Naive thymus-derived CD8-positive, alpha-beta T cell (primary cell): ENCODE measurements around the gene RTL10. TPM values are rescaled to one million over a fixed set of nuclear protein-coding genes. Genes with fewer than 3 reads are reported as not detected.

Source experiments
- ATAC-seq, 2 donors: fragments of 150-1000 bp; cut with Tn5 transposase in 1 of 2; sonication (Bioruptor Pico), chemical (Tn5 transposase) in 1 of 2; 1 replicate in 1 of 2; 2 replicates in 1 of 2; pipeline ENCODE4 v1.10.0; 2021; ENCODE audit warnings: mild to moderate bottlenecking in 2 of 2, moderate library complexity in 2 of 2
- POLR2A ChIA-PET: fragments of 350-600 bp; sonication (Branson Sonifier 250); formaldehyde crosslinking; loops from one replicate; lab custom pipeline; 2021; ENCODE audit warnings: antibody characterized with exemption; lab: Charles Lee
- DNase-seq, 10 donors: peaks; one replicate each; pipeline versions ENCODE4 v3.0.0 to v3.0.0-alpha.2; 2020 to 2022
- H3K27ac Mint-ChIP-seq, 10 donors: one replicate each; pipeline ENCODE4 v1.8.0; 2020 to 2022; ENCODE audit warnings: mild to moderate bottlenecking in 10 of 10, mixed read lengths in 10 of 10, moderate library complexity in 4 of 10, inconsistent platforms in 1 of 10
- H3K27me3 Mint-ChIP-seq, 5 donors: one replicate each; pipeline ENCODE4 v1.8.0; 2021 to 2022; ENCODE audit warnings: mixed read lengths in 5 of 5
- H3K36me3 Mint-ChIP-seq, 3 donors: one replicate each; pipeline ENCODE4 v1.8.0; 2020 to 2022; ENCODE audit warnings: mixed read lengths in 3 of 3, mild to moderate bottlenecking in 2 of 3, inconsistent platforms in 1 of 3
- H3K4me1 Mint-ChIP-seq, 4 donors: one replicate each; pipeline ENCODE4 v1.8.0; 2021 to 2022; ENCODE audit warnings: mixed read lengths in 4 of 4
- H3K4me3 Mint-ChIP-seq, 10 donors: one replicate each; pipeline ENCODE4 v1.8.0; 2020 to 2022; ENCODE audit warnings: mild to moderate bottlenecking in 10 of 10, mixed read lengths in 10 of 10, moderate library complexity in 6 of 10, inconsistent platforms in 1 of 10
- H3K9me3 Mint-ChIP-seq, 9 donors: one replicate each; pipeline ENCODE4 v1.8.0; 2020 to 2022; ENCODE audit warnings: mixed read lengths in 9 of 9, mild to moderate bottlenecking in 3 of 9, inconsistent platforms in 1 of 9, moderate library complexity in 1 of 9
- polyA plus RNA-seq, 3 donors: library from polyadenylated mRNA; unstranded; fragments of 300-500 nt; fragmentation: Illumina TruSeq; gene quantifications; one replicate each; pipeline ENCODE4 v1.2.3, GENCODE V29; 2021
- total RNA-seq, 8 experiments: library from RNA in 2 of 8; stranded (reverse) in 2 of 8; gene quantifications; one replicate each; pipeline ENCODE4 v1.2.3 and lab custom pipeline; 2021 to 2026

The RTL10 gene
- total and polyA plus RNA-seq, 5 experiments from 2014 or later: 7.0 to 33.0 (median 14.3) TPM

DNA sequence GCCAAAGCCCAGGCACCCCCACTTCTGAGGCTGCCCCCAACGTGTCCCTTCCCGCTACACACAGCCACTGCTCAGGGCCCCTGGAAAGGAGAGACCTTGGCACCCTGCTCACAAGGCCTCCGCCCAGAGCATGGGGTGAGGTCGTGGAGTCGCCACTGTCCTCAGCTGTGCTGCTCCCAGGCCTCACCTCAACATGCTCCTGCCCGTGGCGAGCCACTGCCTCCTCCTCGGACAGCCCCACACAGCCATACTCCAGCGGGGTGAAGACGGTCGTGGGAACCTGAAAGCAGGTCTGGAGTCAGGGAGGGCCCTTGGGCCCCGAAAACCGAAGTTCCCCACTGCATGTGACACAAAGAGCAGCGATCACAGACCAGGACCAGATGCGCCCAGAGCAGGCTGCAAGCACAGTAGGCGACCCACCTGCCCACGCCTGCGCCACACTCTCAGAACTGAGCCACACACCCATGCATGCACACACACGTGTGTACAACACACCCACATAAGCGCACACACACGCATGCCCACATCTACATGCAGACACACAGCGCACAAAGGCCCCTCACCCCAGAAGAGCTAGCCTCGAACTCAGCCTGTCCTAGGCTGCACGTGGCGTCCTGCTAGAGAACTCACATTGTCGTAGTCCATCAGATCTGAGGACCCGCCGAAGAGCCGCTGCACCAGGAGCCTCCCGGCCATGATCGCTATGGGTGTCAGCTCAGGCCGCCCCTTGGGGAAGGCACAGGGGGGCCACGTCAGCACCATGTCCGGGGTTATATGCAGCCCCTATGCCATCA lies 25.5 kb upstream of the RTL10 start:
- peaks cover 0 to 27% (median 9%) of the 10 kb centered on the region in 4 donors for H3K4me1 Mint-ChIP-seq
- no peak overlapping the region for H3K4me3 Mint-ChIP-seq
- POLR2A ChIA-PET: interaction anchor here (0.7 to 1.6 kb wide), 3 partner anchors 9 to 25 kb away, joined by 4 to 5 read pairs (median 4); no protein-coding TSS in a partner anchor
- ATAC-seq: no peak
- H3K27ac Mint-ChIP-seq: no peak overlapping the region
- no peaks in the 10 kb centered on the region for H3K27me3 Mint-ChIP-seq
- DNase-seq: peak in 1 of 10 donors; percentile 47
- no peaks in the 10 kb centered on the region for H3K36me3 Mint-ChIP-seq
- H3K9me3 Mint-ChIP-seq: no peaks in the 10 kb centered on the region

GRCh38 chr22:19879643-19879991 lies 24.9 kb upstream of the RTL10 start:
- H3K27ac Mint-ChIP-seq: no peak overlapping the region
- ATAC-seq (no peak), DNase-seq (no peak)
- H3K4me1 Mint-ChIP-seq: peaks cover under 1 to 25% (median 8%) of the 10 kb centered on the region in 4 donors
- POLR2A ChIA-PET: interaction anchor here (0.7 to 1.6 kb wide), 3 partner anchors 9 to 24 kb away, joined by 4 to 5 read pairs (median 4); no protein-coding TSS in a partner anchor
- no peaks in the 10 kb centered on the region for H3K27me3 Mint-ChIP-seq
- H3K9me3 Mint-ChIP-seq: no peaks in the 10 kb centered on the region
- no peaks in the 10 kb centered on the region for H3K36me3 Mint-ChIP-seq
- H3K4me3 Mint-ChIP-seq: no peak overlapping the region

- ATAC-seq (no peak), DNase-seq (peak in 1 of 10 donors; percentile 30)
- Mint-ChIP-seq H3K36me3 (no peaks in the 10 kb centered on the region), H3K9me3 (no peaks in the 10 kb centered on the region), H3K4me3 (no peak overlapping the region), H3K4me1 (peaks cover 2 to 26% (median 8%) of the 10 kb centered on the region in 4 donors), H3K27me3 (no peaks in the 10 kb centered on the region), H3K27ac (peak overlapping the region in 2 of 10 donors; percentile 29 to 43)
- POLR2A ChIA-PET: interaction anchor here (0.7 to 1.3 kb wide), 3 partner anchors 8 to 13 kb away, joined by 3 to 5 read pairs (median 4); no protein-coding TSS in a partner anchor
These were observed 24.5 kb upstream of the RTL10 start for GRCh38 chr22:19879246-19879570.

DNA sequence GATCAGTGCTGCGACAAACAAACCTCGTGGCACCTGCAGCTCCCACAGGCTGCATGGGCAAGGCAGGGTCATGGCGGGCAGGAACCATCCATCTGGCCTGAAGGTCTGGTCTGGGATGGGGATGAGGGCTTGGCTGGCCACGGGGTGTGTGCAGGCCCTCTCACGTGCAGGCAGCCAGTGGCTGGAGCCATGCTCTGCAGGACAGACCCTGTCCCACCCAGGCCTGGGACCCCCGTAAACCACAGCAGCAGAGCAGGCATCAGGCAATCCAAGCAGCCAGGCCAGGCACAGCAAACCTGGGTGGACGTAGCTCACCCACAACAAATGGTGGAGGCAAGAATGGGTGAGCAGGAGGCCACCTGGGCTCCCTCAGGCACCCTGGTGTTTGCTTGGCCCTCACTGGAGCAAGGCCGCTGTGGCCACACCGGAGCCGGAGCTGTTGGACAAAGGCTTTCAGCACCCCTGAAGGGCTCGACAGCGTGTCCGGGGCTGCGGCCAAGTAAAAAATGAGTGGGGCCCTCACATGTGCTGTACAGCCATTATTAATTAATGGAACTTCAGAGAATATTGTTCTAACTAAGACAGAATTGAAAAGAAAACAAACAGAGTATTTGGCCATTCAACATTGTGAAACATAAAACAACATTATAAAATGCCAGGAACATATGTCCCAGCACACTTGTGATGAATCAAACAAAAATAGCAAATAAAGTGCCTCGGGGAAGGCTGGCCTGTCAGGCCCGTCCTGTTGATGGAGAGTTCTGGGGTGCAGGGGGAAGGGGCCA lies 24.0 kb upstream of the RTL10 start:
- POLR2A ChIA-PET: interaction anchor here (0.6 to 1.3 kb wide), 3 partner anchors 9 to 14 kb away, joined by 3 to 5 read pairs (median 5); no protein-coding TSS in a partner anchor
- ATAC-seq (no peak), DNase-seq (peak in 1 of 10 donors; percentile 45)
- Mint-ChIP-seq H3K4me1 (peaks cover under 1 to 26% (median 6%) of the 10 kb centered on the region in 4 donors), H3K27me3 (no peaks in the 10 kb centered on the region), H3K4me3 (no peak overlapping the region), H3K27ac (peak overlapping the region in 3 of 10 donors; percentile 29 to 67 (median 47)), H3K36me3 (no peaks in the 10 kb centered on the region), H3K9me3 (no peaks in the 10 kb centered on the region)

- no peaks in the 10 kb centered on the region for H3K9me3 Mint-ChIP-seq
- DNase-seq (peak in 1 of 10 donors; percentile 57), ATAC-seq (no peak)
- no peaks in the 10 kb centered on the region for H3K27me3 Mint-ChIP-seq
- H3K36me3 Mint-ChIP-seq: no peaks in the 10 kb centered on the region
- no peak overlapping the region for H3K4me3 Mint-ChIP-seq
- H3K4me1 Mint-ChIP-seq: peaks cover 0 to 26% (median 6%) of the 10 kb centered on the region in 4 donors
- POLR2A ChIA-PET: interaction anchor here (0.6 to 1.6 kb wide), 3 partner anchors 9 to 14 kb away, joined by 3 to 6 read pairs (median 5); no protein-coding TSS in a partner anchor
- peak overlapping the region in 1 of 10 donors; percentile 53 for H3K27ac Mint-ChIP-seq
These were observed 23.1 kb upstream of the RTL10 start for GRCh38 chr22:19877626-19878339.

DNA sequence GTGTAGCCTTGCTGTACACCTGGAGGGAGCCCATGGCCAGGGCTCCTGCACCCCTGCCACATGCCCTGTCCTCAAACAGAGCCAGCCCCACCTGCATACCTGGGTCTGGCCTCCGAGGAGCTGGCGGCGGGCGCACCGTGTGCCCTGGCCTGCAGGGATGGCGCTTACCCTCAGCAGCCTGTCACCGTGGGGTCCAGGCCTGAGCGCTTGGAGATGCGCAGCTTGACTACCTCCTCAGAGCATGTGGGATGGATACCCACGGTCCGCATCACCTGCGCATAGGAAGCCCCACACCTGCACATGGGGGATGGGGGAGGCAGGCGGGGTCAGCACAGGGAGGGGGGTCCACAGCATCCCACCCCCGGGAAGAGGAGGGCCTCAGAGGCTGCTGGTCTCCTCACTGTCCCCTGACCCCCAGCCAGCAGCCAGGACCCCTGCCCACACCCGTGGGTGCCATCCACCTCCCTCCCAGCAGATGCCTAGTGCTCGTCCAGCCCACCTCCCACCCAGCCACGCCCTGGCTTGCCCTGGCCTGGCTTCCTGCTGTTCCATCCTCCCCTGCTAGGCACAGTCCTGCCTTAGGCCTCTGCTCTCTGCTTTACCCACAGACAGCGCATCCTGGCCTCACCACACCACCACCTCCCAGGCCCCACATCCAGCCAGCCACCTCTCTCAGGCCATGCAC lies 22.4 kb upstream of the RTL10 start:
- POLR2A ChIA-PET: interaction anchor here (1.6 kb wide), 1 partner anchor 15 kb away, joined by 6 read pairs; no protein-coding TSS in a partner anchor
- peak overlapping the region in 1 of 10 donors; percentile 53 for H3K27ac Mint-ChIP-seq
- ATAC-seq (no peak), DNase-seq (peak in 1 of 10 donors; percentile 40)
- no peaks in the 10 kb centered on the region for H3K9me3 Mint-ChIP-seq
- H3K4me1 Mint-ChIP-seq: peaks cover 0 to 26% (median 6%) of the 10 kb centered on the region in 4 donors
- H3K4me3 Mint-ChIP-seq: no peak overlapping the region
- no peaks in the 10 kb centered on the region for H3K27me3 Mint-ChIP-seq
- H3K36me3 Mint-ChIP-seq: no peaks in the 10 kb centered on the region

- peaks cover 0 to 24% (median 6%) of the 10 kb centered on the region in 4 donors for H3K4me1 Mint-ChIP-seq
- DNase-seq (peak in 1 of 10 donors; percentile 30), ATAC-seq (no peak)
- POLR2A ChIA-PET: interaction anchor here (1.6 to 2.4 kb wide), 3 partner anchors 8 to 16 kb away, joined by 6 to 16 read pairs (median 6); no protein-coding TSS in a partner anchor
- no peak overlapping the region for H3K4me3 Mint-ChIP-seq
- H3K9me3 Mint-ChIP-seq: no peaks in the 10 kb centered on the region
- H3K27me3 Mint-ChIP-seq: no peaks in the 10 kb centered on the region
- H3K36me3 Mint-ChIP-seq: no peaks in the 10 kb centered on the region
- no peak overlapping the region for H3K27ac Mint-ChIP-seq
These were observed 21.8 kb upstream of the RTL10 start for GRCh38 chr22:19876314-19876940.

DNA sequence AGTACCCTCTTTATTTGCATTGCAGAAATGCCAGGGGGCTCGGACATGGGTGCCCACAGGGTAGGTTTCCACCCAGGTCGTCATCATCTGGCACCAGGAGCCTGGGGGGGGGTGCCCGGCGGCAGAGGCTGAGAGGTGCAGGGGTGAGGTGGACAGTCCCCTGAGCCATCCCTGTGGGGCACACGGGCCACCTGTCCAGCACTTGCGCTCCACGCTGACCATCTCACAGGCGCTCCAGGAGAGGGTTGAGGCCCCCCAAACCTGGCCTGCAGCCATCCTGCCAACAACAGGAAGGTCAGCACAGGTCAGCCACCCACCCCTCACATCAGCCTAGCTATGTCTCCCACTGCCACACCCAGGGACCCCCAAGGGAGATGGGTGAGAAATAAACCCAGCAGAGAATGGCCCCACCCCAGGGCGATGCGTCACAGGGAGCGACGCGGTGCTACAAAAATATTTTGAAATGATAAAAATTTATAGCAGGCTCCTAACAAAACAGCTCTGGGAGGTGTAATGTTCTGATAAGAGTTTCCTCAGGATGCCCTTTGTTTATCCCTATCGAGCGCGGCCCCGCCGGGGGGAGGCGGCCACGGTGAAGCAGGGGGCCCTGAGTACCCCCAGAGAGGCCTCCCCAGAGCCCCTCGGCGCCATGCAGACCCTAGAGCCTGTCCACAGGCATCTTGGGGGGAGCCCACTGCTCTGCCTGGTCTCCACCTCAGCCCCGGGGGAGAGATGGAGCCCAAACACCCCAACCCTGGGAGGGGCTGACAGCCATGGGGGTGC lies 21.0 kb upstream of the RTL10 start:
- POLR2A ChIA-PET: interaction anchor here (1.6 to 2.4 kb wide), 5 partner anchors 9 to 16 kb away, joined by 6 to 24 read pairs (median 8); no protein-coding TSS in a partner anchor
- Mint-ChIP-seq H3K27me3 (no peaks in the 10 kb centered on the region), H3K27ac (peak overlapping the region in 1 of 10 donors; percentile 52), H3K4me1 (peaks cover 0 to 21% (median 6%) of the 10 kb centered on the region in 4 donors), H3K4me3 (no peak overlapping the region), H3K9me3 (no peaks in the 10 kb centered on the region), H3K36me3 (no peaks in the 10 kb centered on the region)
- ATAC-seq: no peak
- DNase-seq: peak in 1 of 10 donors; percentile 34

- Mint-ChIP-seq H3K27ac (peak overlapping the region in 5 of 10 donors; percentile 35 to 87 (median 70)), H3K4me1 (peaks cover 0 to 19% (median 6%) of the 10 kb centered on the region in 4 donors), H3K27me3 (no peaks in the 10 kb centered on the region), H3K4me3 (peak overlapping the region in 2 of 10 donors; percentile 45 to 68), H3K9me3 (no peaks in the 10 kb centered on the region), H3K36me3 (no peaks in the 10 kb centered on the region)
- ATAC-seq: no peak
- POLR2A ChIA-PET: interaction anchor here (1.1 to 2.4 kb wide), 6 partner anchors 9 to 20 kb away, joined by 3 to 24 read pairs (median 8); partner anchors contain the start of genes GNB1L and RTL10
- DNase-seq: peak in 1 of 10 donors; percentile 27
These were observed 20.4 kb upstream of the RTL10 start for GRCh38 chr22:19875061-19875530.

GRCh38 chr22:19874307-19875060 lies 19.8 kb upstream of the RTL10 start:
- Mint-ChIP-seq H3K9me3 (no peaks in the 10 kb centered on the region), H3K27me3 (no peaks in the 10 kb centered on the region), H3K4me3 (peak overlapping the region in 8 of 10 donors; percentile 8 to 68 (median 52)), H3K4me1 (peaks cover 0 to 19% (median 6%) of the 10 kb centered on the region in 4 donors), H3K27ac (peak overlapping the region; percentile 35 to 87 (median 74)), H3K36me3 (no peaks in the 10 kb centered on the region)
- DNase-seq: peak in 6 of 10 donors; percentile 14 to 69 (median 41)
- ATAC-seq: peak; percentile 89 to 92
- POLR2A ChIA-PET: interaction anchor here (1.1 to 2.4 kb wide), 6 partner anchors 9 to 20 kb away, joined by 3 to 24 read pairs (median 8); partner anchors contain the start of genes GNB1L and RTL10
